ENCODE data around the gene TEC.

DNA sequence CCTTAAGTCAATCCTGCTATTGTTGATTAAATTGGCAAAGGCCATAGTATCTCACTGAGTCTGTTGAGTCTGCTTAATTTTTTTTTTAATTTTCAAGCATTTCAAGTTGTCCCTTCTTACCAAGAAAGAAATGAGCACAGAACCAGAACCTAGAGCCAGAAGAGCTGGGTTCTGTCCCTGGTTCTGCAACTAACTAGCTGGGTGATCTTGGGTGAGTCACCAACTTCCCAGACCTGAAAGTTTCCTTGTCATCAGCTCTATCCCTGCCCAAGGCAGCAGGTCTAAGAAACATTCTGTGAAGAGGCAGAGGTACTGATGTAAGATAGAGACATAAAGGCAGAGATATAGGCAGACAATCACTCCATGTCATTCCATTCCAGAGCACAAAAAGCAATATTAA is 17.3 kb downstream of the TEC start:
- TF ChIP-seq POLR2A (IDR thresholded peaks at IDR 0.05), result no peak
- TF ChIP-seq, protein P1, sequence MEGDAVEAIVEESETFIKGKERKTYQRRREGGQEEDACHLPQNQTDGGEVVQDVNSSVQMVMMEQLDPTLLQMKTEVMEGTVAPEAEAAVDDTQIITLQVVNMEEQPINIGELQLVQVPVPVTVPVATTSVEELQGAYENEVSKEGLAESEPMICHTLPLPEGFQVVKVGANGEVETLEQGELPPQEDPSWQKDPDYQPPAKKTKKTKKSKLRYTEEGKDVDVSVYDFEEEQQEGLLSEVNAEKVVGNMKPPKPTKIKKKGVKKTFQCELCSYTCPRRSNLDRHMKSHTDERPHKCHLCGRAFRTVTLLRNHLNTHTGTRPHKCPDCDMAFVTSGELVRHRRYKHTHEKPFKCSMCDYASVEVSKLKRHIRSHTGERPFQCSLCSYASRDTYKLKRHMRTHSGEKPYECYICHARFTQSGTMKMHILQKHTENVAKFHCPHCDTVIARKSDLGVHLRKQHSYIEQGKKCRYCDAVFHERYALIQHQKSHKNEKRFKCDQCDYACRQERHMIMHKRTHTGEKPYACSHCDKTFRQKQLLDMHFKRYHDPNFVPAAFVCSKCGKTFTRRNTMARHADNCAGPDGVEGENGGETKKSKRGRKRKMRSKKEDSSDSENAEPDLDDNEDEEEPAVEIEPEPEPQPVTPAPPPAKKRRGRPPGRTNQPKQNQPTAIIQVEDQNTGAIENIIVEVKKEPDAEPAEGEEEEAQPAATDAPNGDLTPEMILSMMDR (IDR thresholded peaks at IDR 0.05 in 8 of 11, conservative IDR thresholded peaks at IDR 0.05 in 3 of 11), result no peak
- TF ChIP-seq POLR2AphosphoS5 (IDR thresholded peaks at IDR 0.05), result no peak

All from spleen (tissue), 7 donors.